Body of pancreas (tissue), 4 donors: ENCODE measurements around the gene TPD52L2.

Experiments
- CTCF ChIP-seq, 7 experiments: fragments of 450-650 bp in 4 of 7; fragments of 200-600 bp in 3 of 7; sonication (generic) in 3 of 7; IDR thresholded peaks; one replicate each; pipeline ENCODE4 v1.5.1; 2016 to 2019; ENCODE audit warnings: antibody characterized with exemption in 7 of 7
- POLR2A ChIP-seq, 3 donors: fragments of 450-650 bp; IDR thresholded peaks; one replicate each; pipeline ENCODE4 v1.6.1; 2016; ENCODE audit warnings: antibody characterized with exemption in 3 of 3, mild to moderate bottlenecking in 2 of 3

- TF ChIP-seq CTCF (IDR thresholded peaks at IDR 0.05): no peak
- TF ChIP-seq POLR2A (IDR thresholded peaks at IDR 0.05): no peak
These were observed 30.8 kb downstream of the TPD52L2 start for GRCh38 chr20:63895952-63896263.
